ENCODE data around the gene C2orf69.

C2orf69 gene

DNA sequence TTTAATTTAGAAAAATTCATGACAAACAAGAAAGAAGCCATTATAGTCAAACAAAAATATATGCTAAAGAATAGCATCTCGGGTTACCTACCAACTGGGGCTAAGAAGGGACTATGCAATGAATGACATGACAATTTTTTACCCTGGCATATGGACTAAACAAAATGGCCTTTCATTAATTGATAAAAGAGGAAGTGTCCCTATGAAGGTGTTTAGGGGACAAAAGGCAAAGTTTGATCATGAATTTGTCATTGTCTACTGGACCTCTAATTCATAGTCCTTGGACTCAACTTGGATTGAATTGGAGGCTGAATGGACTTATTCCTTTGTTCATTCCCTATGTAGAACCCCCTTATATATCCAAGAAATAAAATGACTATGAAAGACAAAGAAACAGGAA lies 57.0 kb downstream of the C2orf69 start:
- DNase-seq (ENCODE audit: low read depth in 2 of 2): no peak

DNA sequence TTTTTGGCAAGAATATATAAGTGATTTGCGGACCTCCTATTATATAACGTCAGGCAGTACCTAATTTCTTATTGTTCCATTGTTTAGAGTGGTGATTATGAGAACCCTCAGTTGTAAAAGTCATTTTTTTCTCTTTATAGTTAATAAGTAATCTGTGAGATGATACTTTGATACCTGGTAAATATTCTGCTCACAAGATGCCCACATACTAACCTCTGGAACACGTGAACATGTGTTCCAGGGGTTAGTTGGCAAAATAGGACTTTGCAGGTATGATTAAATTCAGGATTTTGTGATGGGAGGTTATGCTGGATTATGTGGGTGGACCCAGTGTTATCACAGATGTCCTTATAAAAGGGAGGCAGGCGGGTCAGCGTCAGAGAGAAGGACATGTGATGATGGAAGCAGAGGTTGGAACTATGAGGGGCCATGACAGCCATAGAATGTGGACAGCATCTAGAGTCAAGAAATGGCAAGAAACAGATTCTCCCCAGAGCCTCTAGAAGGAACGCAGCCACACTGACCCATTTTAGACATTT lies 61.1 kb downstream of the C2orf69 start:
- no peak for DNase-seq (ENCODE audit: low read depth in 2 of 2)

DNA sequence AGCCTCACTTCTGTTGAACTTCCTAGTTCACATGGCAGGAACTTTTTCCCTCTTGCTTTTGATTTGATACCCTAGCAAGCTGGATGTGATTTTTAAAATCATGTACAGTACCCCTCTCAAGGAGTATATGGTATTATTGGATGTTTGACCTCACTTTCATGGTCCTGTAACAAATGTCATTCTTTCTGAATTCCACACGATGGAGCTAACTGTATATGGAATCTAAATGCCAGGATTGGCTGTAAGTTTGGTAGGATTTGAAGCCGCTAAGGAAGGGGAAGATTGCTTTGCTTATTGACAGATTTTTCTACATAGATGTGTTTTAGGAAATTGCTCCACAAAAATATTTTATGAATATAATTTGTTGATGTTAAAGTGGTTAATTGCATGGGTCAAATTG lies 62.6 kb downstream of the C2orf69 start:
- no peak for DNase-seq (ENCODE audit: low read depth in 2 of 2)

DNA sequence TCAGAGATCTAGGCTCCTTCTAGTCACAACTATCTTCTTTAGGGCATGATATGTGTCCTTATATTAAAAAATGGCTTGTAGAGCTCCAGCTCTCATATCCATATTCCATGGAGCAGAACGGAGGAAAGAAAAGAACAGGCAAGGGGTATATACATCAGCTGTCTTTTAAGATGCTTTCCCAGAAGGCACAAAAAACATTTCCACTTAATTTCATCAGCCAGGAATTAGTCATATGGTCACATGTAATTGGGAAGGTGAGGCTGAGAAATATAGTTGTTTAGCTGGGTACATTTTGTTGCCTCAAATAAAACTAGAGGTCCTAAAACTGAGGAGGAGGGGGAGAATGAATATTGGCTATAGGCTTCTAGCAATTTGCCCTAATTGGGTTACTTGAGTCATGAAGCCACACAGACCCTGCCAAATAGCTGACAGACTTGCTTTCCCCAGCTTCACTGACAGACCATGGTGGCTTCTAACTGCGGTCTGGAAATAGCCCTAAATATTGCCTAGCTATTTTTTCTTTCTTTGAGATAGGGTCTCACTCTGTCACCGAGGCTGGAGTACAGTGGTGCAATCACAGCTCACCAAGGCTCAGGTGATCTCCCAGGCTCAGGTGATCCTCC lies 64.3 kb downstream of the C2orf69 start:
- no peak for DNase-seq (ENCODE audit: low read depth in 2 of 2)

All from stimulated activated CD4-positive, alpha-beta T cell treated with anti-CD3 and anti-CD28 coated beads, Interleukin-1b, Interleukin-23, amount 100 ng/mL, for 4 hours (primary cell).